ENCODE results near the gene RXRA.

DNA sequence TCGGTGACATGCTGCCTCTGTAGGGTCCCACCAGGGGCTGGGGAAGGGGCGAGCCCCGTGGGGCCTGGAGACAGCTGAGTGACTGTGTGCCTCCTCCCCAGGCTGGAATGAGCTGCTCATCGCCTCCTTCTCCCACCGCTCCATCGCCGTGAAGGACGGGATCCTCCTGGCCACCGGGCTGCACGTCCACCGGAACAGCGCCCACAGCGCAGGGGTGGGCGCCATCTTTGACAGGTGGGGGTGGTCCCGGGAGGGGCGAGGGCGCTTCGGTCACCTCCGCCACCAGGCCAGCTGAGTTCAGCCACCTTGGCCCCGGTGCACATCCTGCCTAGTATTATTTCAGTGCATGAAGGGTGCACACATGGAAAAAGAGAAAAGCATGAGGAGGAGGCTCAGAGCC, 102.8 kb downstream of the RXRA start:
- TF ChIP-seq, protein P1, sequence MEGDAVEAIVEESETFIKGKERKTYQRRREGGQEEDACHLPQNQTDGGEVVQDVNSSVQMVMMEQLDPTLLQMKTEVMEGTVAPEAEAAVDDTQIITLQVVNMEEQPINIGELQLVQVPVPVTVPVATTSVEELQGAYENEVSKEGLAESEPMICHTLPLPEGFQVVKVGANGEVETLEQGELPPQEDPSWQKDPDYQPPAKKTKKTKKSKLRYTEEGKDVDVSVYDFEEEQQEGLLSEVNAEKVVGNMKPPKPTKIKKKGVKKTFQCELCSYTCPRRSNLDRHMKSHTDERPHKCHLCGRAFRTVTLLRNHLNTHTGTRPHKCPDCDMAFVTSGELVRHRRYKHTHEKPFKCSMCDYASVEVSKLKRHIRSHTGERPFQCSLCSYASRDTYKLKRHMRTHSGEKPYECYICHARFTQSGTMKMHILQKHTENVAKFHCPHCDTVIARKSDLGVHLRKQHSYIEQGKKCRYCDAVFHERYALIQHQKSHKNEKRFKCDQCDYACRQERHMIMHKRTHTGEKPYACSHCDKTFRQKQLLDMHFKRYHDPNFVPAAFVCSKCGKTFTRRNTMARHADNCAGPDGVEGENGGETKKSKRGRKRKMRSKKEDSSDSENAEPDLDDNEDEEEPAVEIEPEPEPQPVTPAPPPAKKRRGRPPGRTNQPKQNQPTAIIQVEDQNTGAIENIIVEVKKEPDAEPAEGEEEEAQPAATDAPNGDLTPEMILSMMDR (IDR thresholded peaks at IDR 0.05), result no peak
- TF ChIP-seq POLR2A (IDR thresholded peaks at IDR 0.05), result no peak
